Transverse colon (tissue), 4 donors: ENCODE measurements around the gene TSHZ3. TPM values are rescaled to one million over a fixed set of nuclear protein-coding genes. Genes with fewer than 3 reads are reported as not detected.

ENCODE experiments used
- DNase-seq: peaks from one replicate; pipeline ENCODE4 v3.0.0-alpha.2; 2019
- H3K27ac ChIP-seq, 4 donors: fragments of 200-600 bp; sonication (generic); 2 replicates each; pipeline ENCODE4 v1.5.1; 2016 to 2018; ENCODE audit warnings: inconsistent platforms in 4 of 4
- H3K27me3 ChIP-seq: fragments of 200-600 bp; sonication (generic); 2 replicates; pipeline ENCODE4 v1.5.1; 2017; ENCODE audit warnings: inconsistent platforms
- H3K36me3 ChIP-seq, 4 donors: fragments of 200-600 bp; sonication (generic); 2 replicates each; pipeline ENCODE4 v1.5.1; 2017 to 2019; ENCODE audit warnings: inconsistent platforms in 4 of 4
- H3K4me1 ChIP-seq, 4 donors: fragments of 200-600 bp; sonication (generic); 2 replicates each; pipeline ENCODE4 v1.5.1; 2017 to 2020; ENCODE audit warnings: inconsistent platforms in 4 of 4
- H3K4me3 ChIP-seq, 4 donors: fragments of 200-600 bp; sonication (generic); 1 replicate in 1 of 4; 2 replicates in 3 of 4; pipeline versions ENCODE4 v1.5.1 to v1.6.1; 2017 to 2019; ENCODE audit warnings: inconsistent platforms in 4 of 4
- H3K9me3 ChIP-seq, 2 donors: fragments of 200-600 bp; sonication (generic); 2 replicates each; pipeline ENCODE4 v1.5.1; 2017 to 2019; ENCODE audit warnings: inconsistent platforms in 2 of 2
- EP300 ChIP-seq: sonication (generic); formaldehyde crosslinking; IDR thresholded peaks from one replicate; pipeline ENCODE4 v1.6.1; 2017; ENCODE audit warnings: antibody characterized with exemption, low read depth
- POLR2A ChIP-seq: fragments of 450-650 bp; IDR thresholded peaks from one replicate; pipeline ENCODE4 v1.6.1; 2016; ENCODE audit warnings: antibody characterized with exemption, mild to moderate bottlenecking, moderate library complexity
- POLR2AphosphoS5 ChIP-seq, 3 donors: sonication (generic); formaldehyde crosslinking; IDR thresholded peaks; one replicate each; pipeline ENCODE4 v1.6.1; 2016; ENCODE audit warnings: antibody characterized with exemption in 3 of 3
- WGBS, 2 donors: methylation state at CpG; one replicate each; pipeline ENCODE4 v1.1.5; 2018; ENCODE audit warnings: low coverage in 1 of 2; 5-methylcytosine and 5-hydroxymethylcytosine counted together
- in situ Hi-C, 4 donors: fragments of 200-750 bp; cut with MboI; loops; one replicate each; pipeline versions ENCODE4 v1.15.0 to v1.15.1; 2017; ENCODE audit warnings: low sequenced_read_pairs in 3 of 4, low pct_ligation_motif_present in 1 of 4, low pct_unique_long_range_greater_than_20kb in 1 of 4
- intact Hi-C: fragments of 100-400 bp; cut with DNase I; formaldehyde crosslinking; loops from one replicate; pipeline ENCODE4 v1.15.1; 2023; ENCODE audit warnings: low total_unique reads
- total RNA-seq, 4 donors: library from RNA; depleted of rRNA; stranded (reverse); fragments of >200 nt; gene quantifications; one replicate each; pipeline ENCODE4 v1.1.0, GENCODE V29; 2016
- TF ChIP-seq, protein P1 (sequence below), 5 experiments: fragments of 200-600 bp in 3 of 5; fragments of 450-650 bp in 2 of 5; sonication (generic) in 3 of 5; IDR thresholded peaks; 1 replicate in 2 of 5; 2 replicates in 3 of 5; pipeline ENCODE4 v1.5.1; 2016 to 2017; ENCODE audit warnings: antibody characterized with exemption in 5 of 5, inconsistent platforms in 3 of 5, mild to moderate bottlenecking in 2 of 5, moderate library complexity in 1 of 5

The TSHZ3 gene
- total RNA-seq, 4 donors from 2014 or later = 3.0 to 6.4 (median 4.6) TPM

DNA sequence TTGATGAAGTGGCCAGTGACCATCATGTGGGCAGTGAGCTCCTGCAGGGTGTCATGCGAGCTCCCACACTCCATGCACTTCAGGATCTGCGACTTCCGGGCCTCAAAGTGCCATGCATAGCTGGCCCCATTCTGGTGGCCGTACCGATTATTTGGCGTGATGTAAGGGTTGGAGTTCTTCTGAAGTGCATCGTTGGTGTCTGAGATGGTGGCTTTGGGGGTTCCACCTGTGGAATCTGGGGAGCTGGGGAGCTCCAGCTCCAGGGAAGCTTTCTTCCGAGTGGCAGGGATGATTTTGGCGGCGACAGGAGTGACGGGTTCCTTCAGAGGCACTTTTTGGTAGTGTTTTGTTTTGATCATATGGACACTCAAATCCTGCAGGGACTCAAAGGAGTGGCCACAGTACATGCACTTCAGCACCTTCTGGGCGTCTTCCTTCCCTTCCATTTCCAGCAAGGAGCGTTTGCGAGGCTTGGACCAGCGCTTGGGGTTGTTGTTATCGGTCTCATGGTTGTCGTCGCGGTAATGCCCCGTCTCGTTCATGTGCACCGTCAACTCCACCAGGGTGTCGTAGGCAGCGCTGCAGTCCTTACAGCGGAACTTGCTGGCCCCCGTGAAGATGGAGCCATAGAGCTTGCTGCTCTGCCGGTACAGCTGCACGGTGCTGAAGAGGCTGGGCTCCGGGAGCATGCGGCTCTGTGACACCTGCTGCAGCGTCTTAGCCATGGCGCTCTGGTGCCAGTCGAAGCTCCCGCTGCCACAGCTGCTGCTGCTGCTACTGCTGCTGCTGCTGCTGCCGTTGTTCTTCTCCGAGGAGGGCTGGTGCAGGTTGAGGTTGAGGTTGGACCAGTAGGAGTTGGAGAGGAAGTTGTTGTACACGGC, 70.4 kb downstream of the TSHZ3 start:
- Histone ChIP-seq H3K4me1 (peaks cover 0 to 18% (median 4%) of the 10 kb centered on the region in 4 donors), H3K9me3 (no peaks in the 10 kb centered on the region), H3K27ac (no peak overlapping the region), H3K36me3 (no peaks in the 10 kb centered on the region), H3K4me3 (no peak overlapping the region), H3K27me3 (peaks cover 4% of the 10 kb centered on the region)
- 91 to 92% methylated on average over 10 to 34 of the region's 37 CpGs for WGBS, 2 donors
- in situ Hi-C loops (no loop called here), intact Hi-C loops (no loop called here)
- TF ChIP-seq POLR2A (no peak), POLR2AphosphoS5 (IDR thresholded peaks at IDR 0.05) (no peak), EP300 (no peak)
- TF ChIP-seq, protein P1, sequence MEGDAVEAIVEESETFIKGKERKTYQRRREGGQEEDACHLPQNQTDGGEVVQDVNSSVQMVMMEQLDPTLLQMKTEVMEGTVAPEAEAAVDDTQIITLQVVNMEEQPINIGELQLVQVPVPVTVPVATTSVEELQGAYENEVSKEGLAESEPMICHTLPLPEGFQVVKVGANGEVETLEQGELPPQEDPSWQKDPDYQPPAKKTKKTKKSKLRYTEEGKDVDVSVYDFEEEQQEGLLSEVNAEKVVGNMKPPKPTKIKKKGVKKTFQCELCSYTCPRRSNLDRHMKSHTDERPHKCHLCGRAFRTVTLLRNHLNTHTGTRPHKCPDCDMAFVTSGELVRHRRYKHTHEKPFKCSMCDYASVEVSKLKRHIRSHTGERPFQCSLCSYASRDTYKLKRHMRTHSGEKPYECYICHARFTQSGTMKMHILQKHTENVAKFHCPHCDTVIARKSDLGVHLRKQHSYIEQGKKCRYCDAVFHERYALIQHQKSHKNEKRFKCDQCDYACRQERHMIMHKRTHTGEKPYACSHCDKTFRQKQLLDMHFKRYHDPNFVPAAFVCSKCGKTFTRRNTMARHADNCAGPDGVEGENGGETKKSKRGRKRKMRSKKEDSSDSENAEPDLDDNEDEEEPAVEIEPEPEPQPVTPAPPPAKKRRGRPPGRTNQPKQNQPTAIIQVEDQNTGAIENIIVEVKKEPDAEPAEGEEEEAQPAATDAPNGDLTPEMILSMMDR (IDR thresholded peaks at IDR 0.05) = no peak
- no peak for DNase-seq

DNA sequence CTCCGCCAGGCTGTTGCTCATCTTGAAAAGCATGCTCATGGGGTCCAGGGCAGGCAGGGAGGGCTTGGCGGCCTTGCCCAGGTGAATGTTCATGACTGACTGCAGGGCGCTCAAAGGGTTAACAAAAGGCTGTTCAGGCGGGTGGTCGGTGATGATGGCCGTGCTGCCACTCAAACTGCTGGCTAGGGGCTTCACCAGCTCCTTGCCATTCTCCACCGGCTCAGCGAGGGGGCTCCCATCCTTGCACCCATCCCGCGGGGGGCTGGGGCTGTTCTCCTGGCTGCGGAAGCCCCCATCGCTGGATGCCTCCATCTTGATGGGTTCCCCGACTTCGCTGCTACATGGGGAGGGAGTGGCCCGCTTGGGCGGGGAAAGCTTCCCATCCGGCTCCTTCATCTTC, 71.7 kb downstream of the TSHZ3 start:
- TF ChIP-seq EP300 (no peak), POLR2A (no peak), POLR2AphosphoS5 (IDR thresholded peaks at IDR 0.05) (no peak)
- TF ChIP-seq, protein P1 (IDR thresholded peaks at IDR 0.05) = no peak
- intact Hi-C loops (no loop called here), in situ Hi-C loops (no loop called here)
- WGBS, 2 donors = 82% methylated on average over 17 of the region's 17 CpGs; no CpG with 5 or more reads in 1 of the 2 donors
- H3K4me3 ChIP-seq = no peak overlapping the region
- DNase-seq = no peak
- H3K27me3 ChIP-seq = peaks cover 4% of the 10 kb centered on the region
- no peaks in the 10 kb centered on the region for H3K9me3 ChIP-seq
- no peak overlapping the region for H3K27ac ChIP-seq
- no peaks in the 10 kb centered on the region for H3K36me3 ChIP-seq
- H3K4me1 ChIP-seq = peaks cover 0 to 20% (median 4%) of the 10 kb centered on the region in 4 donors

DNA sequence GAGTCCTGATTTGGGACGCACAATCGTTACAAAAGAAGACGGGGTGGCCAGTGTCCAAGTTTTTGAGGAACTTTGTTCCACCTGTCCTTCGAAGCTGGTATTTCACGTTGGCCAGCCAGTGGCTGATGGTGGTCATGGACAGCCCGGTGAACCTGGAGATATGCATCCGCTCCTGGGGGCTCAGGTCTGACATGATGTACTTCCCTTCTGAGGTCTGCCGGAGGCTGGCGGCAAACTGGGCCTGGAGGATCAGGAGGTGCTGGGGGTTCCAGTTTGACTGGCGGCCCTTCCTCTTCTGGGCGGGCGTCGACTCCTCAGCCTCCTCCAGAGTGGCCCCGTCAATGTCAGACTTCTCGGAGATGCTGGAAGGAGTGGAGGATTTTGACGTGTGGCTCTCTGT, 72.4 kb downstream of the TSHZ3 start:
- no peak overlapping the region for H3K27ac ChIP-seq
- peaks cover 0 to 20% (median 4%) of the 10 kb centered on the region in 4 donors for H3K4me1 ChIP-seq
- no peaks in the 10 kb centered on the region for H3K9me3 ChIP-seq
- TF ChIP-seq EP300 = no peak
- no peak for TF ChIP-seq POLR2AphosphoS5 (IDR thresholded peaks at IDR 0.05)
- TF ChIP-seq, protein P1 (IDR thresholded peaks at IDR 0.05) = no peak
- TF ChIP-seq POLR2A = no peak
- in situ Hi-C loops = no loop called here
- H3K27me3 ChIP-seq = peaks cover 4% of the 10 kb centered on the region
- no peak for DNase-seq
- H3K36me3 ChIP-seq = no peaks in the 10 kb centered on the region
- 95 to 100% methylated on average over 3 to 16 of the region's 16 CpGs for WGBS, 2 donors
- H3K4me3 ChIP-seq = no peak overlapping the region
- intact Hi-C loops = no loop called here

DNA sequence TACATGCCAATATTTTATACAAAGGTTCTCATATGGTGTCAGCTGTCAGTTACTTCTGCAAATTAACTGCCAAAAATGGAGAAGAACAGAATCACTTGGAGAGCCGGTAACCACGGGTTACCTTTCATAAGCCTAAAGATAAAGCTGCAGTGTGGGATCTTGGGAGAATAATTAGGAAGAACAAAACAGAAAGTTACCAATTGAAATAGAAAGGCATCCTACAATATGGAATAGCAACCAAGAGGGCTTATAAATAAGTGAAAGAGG, 74.2 kb downstream of the TSHZ3 start:
- intact Hi-C loops (no loop called here), in situ Hi-C loops (no loop called here)
- TF ChIP-seq, protein P1 (IDR thresholded peaks at IDR 0.05) = no peak
- TF ChIP-seq POLR2AphosphoS5 (IDR thresholded peaks at IDR 0.05) = no peak
- TF ChIP-seq POLR2A = no peak
- no peak for TF ChIP-seq EP300
- no peak for DNase-seq
- Histone ChIP-seq H3K27ac (no peak overlapping the region), H3K4me1 (peaks cover 0 to 20% (median 4%) of the 10 kb centered on the region in 4 donors), H3K4me3 (no peak overlapping the region), H3K27me3 (peaks cover 4% of the 10 kb centered on the region), H3K9me3 (no peaks in the 10 kb centered on the region), H3K36me3 (no peaks in the 10 kb centered on the region)
- 40% methylated on average over 2 of the region's 2 CpGs; no CpG with 5 or more reads in 1 of the 2 donors for WGBS, 2 donors
